Measurements from ENCODE around the gene PIGV. TPM values are rescaled to one million over a fixed set of nuclear protein-coding genes. Genes with fewer than 3 reads are reported as not detected.

The PIGV gene
- total RNA-seq, 1 experiment from 2014 or later, result 7.5 TPM

GRCh38 chr1:26811057-26811456 is 23.3 kb downstream of the PIGV start:
- Histone ChIP-seq H3K79me1 (ENCODE audit: insufficient read depth, low read depth, low read length, poor library complexity, severe bottlenecking) (no peaks in the 10 kb centered on the region), H4K91ac (ENCODE audit: insufficient read length, low read depth, low read length) (no peak overlapping the region), H3K79me2 (ENCODE audit: insufficient read depth, low read length) (no peaks in the 10 kb centered on the region), H3K4ac (ENCODE audit: low read depth, low read length) (no peak overlapping the region), H3K27ac (ENCODE audit: insufficient read length, low read depth, low read length) (no peak overlapping the region), H3K4me2 (ENCODE audit: insufficient read depth, insufficient read length, low read length) (no peak overlapping the region), H3K9ac (ENCODE audit: extremely low read depth, insufficient read length, low read length) (no peak overlapping the region), H4K20me1 (ENCODE audit: control insufficient read depth, insufficient read depth, insufficient read length) (no peaks in the 10 kb centered on the region), H2BK12ac (ENCODE audit: insufficient read length, low read depth, low read length) (no peak overlapping the region), H3K18ac (ENCODE audit: insufficient read length, low read depth, low read length) (no peak overlapping the region), H3K9me3 (ENCODE audit: control insufficient read depth, low read depth, low read length) (no peaks in the 10 kb centered on the region), H2BK5ac (ENCODE audit: insufficient read length, low read length) (no peak overlapping the region), H3K23ac (ENCODE audit: insufficient read length, low read depth, low read length) (no peak overlapping the region), H3K27me3 (ENCODE audit: insufficient read depth, low read length) (no peaks in the 10 kb centered on the region), H4K5ac (ENCODE audit: insufficient read length, low read depth, low read length) (no peak overlapping the region), H3K14ac (ENCODE audit: insufficient read depth, low read length) (no peak overlapping the region), H3K23me2 (ENCODE audit: insufficient read length, low read depth, low read length, poor library complexity, severe bottlenecking) (no peaks in the 10 kb centered on the region), H2BK20ac (ENCODE audit: low read depth, low read length, poor library complexity, severe bottlenecking) (no peak overlapping the region), H3K56ac (ENCODE audit: insufficient read length, low read depth, low read length) (no peak overlapping the region), H2BK15ac (ENCODE audit: low read depth, low read length) (no peak overlapping the region), H3T11ph (ENCODE audit: low read length) (no peak overlapping the region), H2AK5ac (ENCODE audit: insufficient read length, low read length) (no peak overlapping the region), H4K8ac (replicated peaks; ENCODE audit: insufficient read length, low read depth, low read length) (no peak overlapping the region), H3K4me1 (ENCODE audit: insufficient read depth, low read length) (no peaks in the 10 kb centered on the region), H2AFZ (ENCODE audit: low read length) (no peak overlapping the region), H2BK120ac (ENCODE audit: low read depth, low read length, poor library complexity, severe bottlenecking) (no peak overlapping the region)
- TF ChIP-seq CTCF (conservative IDR thresholded peaks at IDR 0.05), result no peak
- DNase-seq, result no peak
- Mint-ChIP-seq H3K27ac (no peak overlapping the region), H3K36me3 (ENCODE audit: insufficient read depth in 1 of 3, low read depth in 3 of 3) (no peaks in the 10 kb centered on the region), H3K27me3 (ENCODE audit: low read depth) (no peaks in the 10 kb centered on the region), H3K4me1 (no peaks in the 10 kb centered on the region), H3K4me3 (no peak overlapping the region), H3K9me3 (no peaks in the 10 kb centered on the region; a peak in 3 of 5 replicates)
- no CpG with 5 or more reads among the region's 4 CpGs for WGBS (ENCODE audit: extremely low coverage, insufficient read length, low lambda C conversion rate)
